HEK293T (cell line): ENCODE data around the gene KRT23.

Source experiments
- CTCF ChIA-PET: fragments of 350-600 bp; formaldehyde crosslinking; extraction: SDS; loops from one replicate; lab custom pipeline; 2021; ENCODE audit warnings: antibody characterized with exemption, inconsistent platforms; lab: Yijun Ruan, JAX
- POLR2A ChIA-PET: fragments of 350-600 bp; formaldehyde crosslinking; extraction: SDS; loops from one replicate; lab custom pipeline; 2020; ENCODE audit warnings: antibody characterized with exemption, inconsistent platforms; lab: Yijun Ruan, JAX
- DNase-seq: peaks from one replicate; pipeline ENCODE4 v3.0.0; 2012; ENCODE audit warnings: mixed read lengths; ENCODE audit errors: extremely low spot score
- ARNT ChIP-seq: fragments of 450-650 bp; IDR thresholded peaks from 2 replicates; pipeline ENCODE4 v1.6.1; 2017; ENCODE audit warnings: mild to moderate bottlenecking
- BHLHE40 ChIP-seq: fragments of 450-650 bp; IDR thresholded peaks from 2 replicates; pipeline ENCODE4 v1.6.1; 2016; ENCODE audit warnings: mild to moderate bottlenecking, moderate library complexity, borderline replicate concordance
- CTBP1 ChIP-seq: fragments of 450-650 bp; IDR thresholded peaks from 2 replicates; pipeline ENCODE4 v1.6.1; 2016; ENCODE audit warnings: borderline replicate concordance
- ELF4 ChIP-seq: fragments of 450-650 bp; IDR thresholded peaks from 2 replicates; pipeline ENCODE4 v1.6.1; 2017; ENCODE audit warnings: antibody characterized with exemption
- FOXA1 ChIP-seq: fragments of 450-650 bp; IDR thresholded peaks from 2 replicates; pipeline ENCODE4 v1.6.1; 2016; ENCODE audit warnings: mild to moderate bottlenecking
- FOXK2 ChIP-seq: fragments of 450-650 bp; IDR thresholded peaks from 2 replicates; pipeline ENCODE4 v1.6.1; 2016; ENCODE audit warnings: mild to moderate bottlenecking
- FOXM1 ChIP-seq: fragments of 450-650 bp; IDR thresholded peaks from 2 replicates; pipeline ENCODE4 v1.6.1; 2017; ENCODE audit warnings: mild to moderate bottlenecking, borderline replicate concordance
- HDGF ChIP-seq: fragments of 450-650 bp; IDR thresholded peaks from 2 replicates; pipeline ENCODE4 v1.6.1; 2017; ENCODE audit warnings: antibody characterized with exemption, borderline replicate concordance
- L3MBTL2 ChIP-seq: fragments of 450-650 bp; conservative IDR thresholded peaks from 2 replicates; pipeline ENCODE4 v1.6.1; 2016; ENCODE audit warnings: mild to moderate bottlenecking
- LEF1 ChIP-seq: fragments of 450-650 bp; IDR thresholded peaks from 2 replicates; pipeline ENCODE4 v1.6.1; 2017; ENCODE audit warnings: mild to moderate bottlenecking, borderline replicate concordance
- NFRKB ChIP-seq: fragments of 450-650 bp; IDR thresholded peaks from 2 replicates; pipeline ENCODE4 v1.6.1; 2016; ENCODE audit warnings: mild to moderate bottlenecking, moderate library complexity
- SP1 ChIP-seq: fragments of 450-650 bp; IDR thresholded peaks from 2 replicates; pipeline ENCODE4 v1.6.1; 2017
- SUZ12 ChIP-seq: fragments of 450-650 bp; IDR thresholded peaks from 2 replicates; pipeline ENCODE4 v1.6.1; 2016; ENCODE audit warnings: mild to moderate bottlenecking
- TARDBP ChIP-seq: fragments of 450-650 bp; IDR thresholded peaks from 2 replicates; pipeline ENCODE4 v1.6.1; 2016
- ZNF384 ChIP-seq: fragments of 450-650 bp; IDR thresholded peaks from 2 replicates; pipeline ENCODE4 v1.6.1; 2016
- TF ChIP-seq, protein P1 (sequence below): fragments of 450-650 bp; IDR thresholded peaks from 2 replicates; pipeline ENCODE4 v1.6.1; 2016

The KRT23 gene

GRCh38 chr17:40962059-40962561 is 24.7 kb upstream of the KRT23 start:
- ChIA-PET CTCF (interaction anchor here (0.6 kb wide), 2 partner anchors 11 to 346 kb away, joined by 3 read pairs; no protein-coding TSS in a partner anchor), POLR2A (interaction anchor here (1.1 kb wide), 1 partner anchor 14 kb away, joined by 3 read pairs; no protein-coding TSS in a partner anchor)
- TF ChIP-seq LEF1, result no peak
- TF ChIP-seq SUZ12, result no peak
- TF ChIP-seq TARDBP, result no peak
- no peak for TF ChIP-seq ZNF384
- no peak for TF ChIP-seq ARNT
- no peak for TF ChIP-seq HDGF
- TF ChIP-seq FOXA1, result no peak
- TF ChIP-seq, protein P1, sequence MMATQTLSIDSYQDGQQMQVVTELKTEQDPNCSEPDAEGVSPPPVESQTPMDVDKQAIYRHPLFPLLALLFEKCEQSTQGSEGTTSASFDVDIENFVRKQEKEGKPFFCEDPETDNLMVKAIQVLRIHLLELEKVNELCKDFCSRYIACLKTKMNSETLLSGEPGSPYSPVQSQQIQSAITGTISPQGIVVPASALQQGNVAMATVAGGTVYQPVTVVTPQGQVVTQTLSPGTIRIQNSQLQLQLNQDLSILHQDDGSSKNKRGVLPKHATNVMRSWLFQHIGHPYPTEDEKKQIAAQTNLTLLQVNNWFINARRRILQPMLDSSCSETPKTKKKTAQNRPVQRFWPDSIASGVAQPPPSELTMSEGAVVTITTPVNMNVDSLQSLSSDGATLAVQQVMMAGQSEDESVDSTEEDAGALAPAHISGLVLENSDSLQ, result no peak
- TF ChIP-seq SP1, result no peak
- DNase-seq, result no peak

DNA sequence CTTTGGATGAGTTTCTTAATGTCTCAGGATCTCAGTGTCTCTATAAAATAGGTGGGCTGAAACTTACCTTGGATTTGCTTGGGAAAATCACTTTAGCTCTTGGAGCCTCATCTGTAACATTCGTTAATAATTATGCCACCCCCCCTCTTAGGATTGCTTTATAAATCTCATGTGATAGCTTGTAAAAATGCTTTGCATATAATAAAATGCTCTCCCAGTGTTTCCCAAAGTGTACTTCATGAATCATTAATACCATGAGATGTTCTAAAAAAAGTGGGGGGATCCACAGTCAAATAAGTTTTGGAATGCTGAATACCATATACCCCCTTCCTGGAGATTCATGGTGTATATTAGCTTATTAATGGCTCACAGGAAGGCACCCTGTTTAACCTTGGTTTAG is 24.1 kb upstream of the KRT23 start:
- CTCF ChIA-PET, result no interaction called here
- DNase-seq, result no peak
- no peak for TF ChIP-seq CTBP1
- no peak for TF ChIP-seq FOXK2
- POLR2A ChIA-PET, result interaction anchor here (1.1 kb wide), 1 partner anchor 13 kb away, joined by 3 read pairs; no protein-coding TSS in a partner anchor

- POLR2A ChIA-PET, result no interaction called here
- CTCF ChIA-PET, result no interaction called here
- TF ChIP-seq ZNF384 (no peak), TARDBP (no peak), CTBP1 (no peak), BHLHE40 (no peak), LEF1 (no peak), SUZ12 (no peak), FOXA1 (no peak), FOXK2 (no peak), HDGF (no peak), L3MBTL2 (no peak), ARNT (no peak), SP1 (no peak), FOXM1 (no peak), ELF4 (no peak), NFRKB (no peak)
- TF ChIP-seq, protein P1, result no peak
- no peak for DNase-seq
Observed at GRCh38 chr17:40960144-40960543, 22.7 kb upstream of the KRT23 start.

GRCh38 chr17:40958086-40958953 is 20.9 kb upstream of the KRT23 start:
- ChIA-PET POLR2A (no interaction called here), CTCF (no interaction called here)
- DNase-seq, result no peak
- TF ChIP-seq CTBP1, result no peak
- TF ChIP-seq L3MBTL2, result no peak
- TF ChIP-seq TARDBP, result no peak

GRCh38 chr17:40956401-40957254 is 19.2 kb upstream of the KRT23 start:
- DNase-seq, result no peak
- ChIA-PET POLR2A (no interaction called here), CTCF (no interaction called here)
- no peak for TF ChIP-seq HDGF
- TF ChIP-seq, protein P1, result no peak
- TF ChIP-seq NFRKB, result no peak
- no peak for TF ChIP-seq ARNT
- TF ChIP-seq ELF4, result no peak
- no peak for TF ChIP-seq ZNF384
- TF ChIP-seq SUZ12, result no peak
- TF ChIP-seq CTBP1, result no peak
- TF ChIP-seq FOXM1, result no peak
- no peak for TF ChIP-seq FOXA1
- TF ChIP-seq FOXK2, result no peak
- no peak for TF ChIP-seq SP1
- no peak for TF ChIP-seq TARDBP
- TF ChIP-seq LEF1, result no peak
- TF ChIP-seq L3MBTL2, result no peak

DNA sequence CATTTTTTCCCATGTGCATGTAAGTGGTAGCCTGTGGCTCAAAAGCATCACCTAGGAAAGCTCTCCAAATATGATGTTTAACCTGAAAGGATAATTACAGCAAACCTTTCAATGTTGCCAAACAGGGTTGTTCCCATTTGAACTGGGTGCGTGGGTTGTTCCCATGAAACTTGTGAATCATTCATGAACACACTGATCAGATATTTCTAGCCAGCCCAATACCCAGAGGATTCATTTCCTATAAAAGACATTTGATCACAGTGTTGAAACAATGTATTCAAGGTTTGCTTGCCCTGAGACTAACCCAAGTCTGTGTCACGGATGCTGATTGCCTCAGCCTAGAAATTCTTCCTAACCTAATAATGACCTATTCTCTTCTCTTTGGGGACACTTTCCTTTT is 16.4 kb upstream of the KRT23 start:
- POLR2A ChIA-PET, result no interaction called here
- TF ChIP-seq FOXA1 (no peak), LEF1 (no peak), L3MBTL2 (no peak), BHLHE40 (no peak)
- no peak for DNase-seq
- CTCF ChIA-PET, result no interaction called here
